ENCODE results near the gene PRKAG3.

PRKAG3 gene

GRCh38 chr2:218837495-218837894, 5.9 kb upstream of the PRKAG3 start:
- DNase-seq: no peak

DNA sequence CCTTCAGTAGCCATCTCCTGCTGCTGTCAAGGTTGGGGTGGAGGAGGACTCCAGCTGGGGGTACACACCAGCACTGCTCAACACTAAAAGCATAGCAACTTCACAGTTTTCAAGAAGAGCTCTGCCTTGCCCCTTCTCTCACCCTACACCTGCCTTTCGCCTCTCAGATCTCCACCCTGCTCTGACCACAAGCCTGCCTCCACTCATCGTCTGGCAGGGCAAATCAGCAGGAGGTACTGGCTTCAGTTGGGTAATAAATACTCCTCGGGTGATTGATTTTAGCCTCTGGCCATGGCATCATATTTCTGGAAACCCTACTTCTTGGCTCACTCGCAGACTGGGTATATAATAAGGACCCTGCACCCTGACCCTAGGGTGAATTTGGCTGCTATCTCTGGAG, 3.1 kb upstream of the PRKAG3 start:
- no peak for DNase-seq

GRCh38 chr2:218833023-218833609, 1.5 kb upstream of the PRKAG3 start:
- no peak for DNase-seq

- DNase-seq: no peak
Measured at GRCh38 chr2:218832520-218832919, 917 bp upstream of the PRKAG3 start.

DNA sequence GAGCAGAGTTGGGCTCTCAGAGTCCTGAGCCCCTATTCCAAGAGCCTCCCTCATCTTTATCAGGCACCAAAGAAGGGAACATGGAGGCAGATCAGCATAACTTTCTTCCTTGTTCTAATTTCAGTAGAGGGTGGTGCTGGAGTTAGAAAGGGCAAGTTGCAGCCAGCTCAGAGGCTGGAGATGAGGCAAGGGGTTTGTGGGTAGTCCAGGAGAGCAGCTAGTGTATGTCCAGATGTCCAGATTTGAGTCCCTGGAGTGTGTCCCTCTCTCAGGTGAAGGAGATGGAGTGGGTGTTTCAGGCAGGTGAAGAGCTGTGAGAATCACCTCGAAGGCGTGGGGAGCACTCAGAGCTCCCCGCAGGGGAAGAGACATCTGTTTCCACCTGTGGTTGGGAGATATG, 478 bp upstream of the PRKAG3 start:
- no peak for DNase-seq

DNA sequence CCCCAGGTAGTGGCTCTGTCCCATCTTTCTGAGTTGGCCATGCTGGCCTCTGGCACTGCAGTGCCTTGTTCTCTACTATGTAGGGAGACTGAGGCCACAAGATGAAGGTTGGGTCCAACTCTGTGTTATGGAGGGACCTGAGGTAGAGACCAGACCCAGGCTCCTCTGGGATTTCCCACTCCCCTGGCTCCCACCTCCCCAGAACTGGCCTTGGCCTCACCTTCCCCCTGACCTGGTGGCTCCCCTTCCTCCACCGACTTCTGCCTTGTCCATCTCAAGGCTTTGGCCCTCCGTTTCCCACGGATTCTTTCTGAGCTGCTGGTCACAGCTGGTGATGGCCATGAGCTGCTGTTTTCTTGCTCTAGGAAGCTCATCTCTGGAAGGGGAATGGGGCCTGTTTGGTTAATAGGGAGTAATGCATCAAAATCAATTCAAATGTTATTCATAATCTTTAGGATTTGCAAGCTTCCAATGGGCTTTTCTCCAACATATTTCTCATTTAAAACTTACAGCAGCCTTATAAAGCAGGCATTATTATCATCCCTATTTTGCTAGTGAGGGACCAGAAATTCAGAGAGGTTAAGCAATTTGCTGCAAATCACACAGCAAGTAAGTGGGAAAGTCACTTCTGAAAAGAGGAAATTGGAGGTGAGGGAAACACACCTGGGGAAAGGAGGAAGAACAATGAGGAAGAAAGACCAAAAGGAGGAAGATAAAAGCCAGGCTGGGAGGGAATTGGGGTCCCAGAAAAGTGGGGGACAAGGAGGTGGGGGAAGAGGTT, 887 bp downstream of the PRKAG3 start:
- no peak for DNase-seq

GRCh38 chr2:218829868-218830451, 1.6 kb downstream of the PRKAG3 start:
- no peak for DNase-seq

DNA sequence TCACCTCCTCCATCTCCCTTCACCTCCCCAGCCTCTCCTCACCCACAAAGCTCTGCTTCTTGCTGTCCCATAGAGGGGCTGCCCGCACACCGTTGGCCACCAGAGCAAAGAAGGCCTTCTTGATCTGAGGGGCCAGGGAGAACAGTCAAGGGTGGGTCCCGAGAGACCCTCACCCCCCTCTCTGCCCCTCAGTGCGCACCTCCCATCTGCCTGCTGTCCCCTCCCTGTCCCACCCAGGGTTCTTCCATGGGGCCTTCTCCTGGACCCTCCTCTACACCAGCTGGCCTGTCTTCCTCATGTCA, 3.2 kb downstream of the PRKAG3 start:
- no peak for DNase-seq

GRCh38 chr2:218827701-218828476, 3.7 kb downstream of the PRKAG3 start:
- no peak for DNase-seq

DNA sequence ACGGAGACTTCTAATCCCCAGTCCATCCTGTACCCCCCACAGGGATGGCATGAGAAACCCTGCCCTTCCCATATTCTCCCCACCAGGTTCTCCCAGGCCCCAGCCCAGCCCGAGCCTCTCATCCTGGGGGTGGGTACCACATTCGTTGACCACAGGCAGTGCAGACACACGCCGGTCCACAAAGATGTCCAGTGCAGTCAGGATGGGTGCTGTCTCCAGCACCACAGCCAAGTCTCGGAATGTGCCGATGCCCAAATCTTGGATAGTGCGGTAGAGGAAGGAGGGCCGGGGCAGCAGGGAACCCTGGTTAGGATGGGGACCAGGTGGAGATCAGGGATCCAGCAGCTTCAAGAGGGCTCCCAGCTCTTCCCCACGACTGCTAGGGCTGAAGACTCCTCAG, 4.8 kb downstream of the PRKAG3 start:
- no peak for DNase-seq

- no peak for DNase-seq
Measured at GRCh38 chr2:218824004-218824403, 7.6 kb downstream of the PRKAG3 start.

- DNase-seq: no peak
Measured at GRCh38 chr2:218823196-218823855, 8.3 kb downstream of the PRKAG3 start.

GRCh38 chr2:218822622-218823021, 9.0 kb downstream of the PRKAG3 start:
- no peak for DNase-seq

DNA sequence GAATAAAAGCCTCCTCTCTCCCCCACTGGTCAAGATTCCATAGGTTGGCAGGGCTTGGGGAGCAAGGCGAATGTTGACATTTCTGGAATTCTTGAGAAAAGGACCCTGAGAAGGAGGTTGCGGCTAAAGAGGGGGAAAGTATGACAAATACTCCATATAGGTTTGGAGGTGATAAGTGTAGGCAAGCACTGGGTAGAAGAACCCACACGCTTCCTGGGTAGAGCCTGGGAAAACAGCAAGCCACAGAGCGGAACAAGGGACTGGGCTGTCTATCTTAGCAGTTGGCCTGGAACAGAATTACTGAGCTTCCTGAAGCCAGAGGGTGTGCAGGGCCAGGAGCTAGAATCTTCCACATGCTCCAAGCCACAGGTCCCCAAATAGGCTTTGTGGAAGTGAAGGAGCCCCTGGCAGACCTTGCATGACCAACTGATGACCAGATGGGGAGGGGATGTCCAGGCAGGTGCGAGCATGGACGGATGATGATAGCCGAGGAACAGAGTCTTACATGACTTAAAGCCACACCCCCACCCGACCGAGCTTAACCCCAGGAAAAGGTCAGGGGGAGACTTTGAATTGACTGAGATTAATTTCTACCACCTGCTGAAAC, 9.9 kb downstream of the PRKAG3 start:
- no peak for DNase-seq

DNA sequence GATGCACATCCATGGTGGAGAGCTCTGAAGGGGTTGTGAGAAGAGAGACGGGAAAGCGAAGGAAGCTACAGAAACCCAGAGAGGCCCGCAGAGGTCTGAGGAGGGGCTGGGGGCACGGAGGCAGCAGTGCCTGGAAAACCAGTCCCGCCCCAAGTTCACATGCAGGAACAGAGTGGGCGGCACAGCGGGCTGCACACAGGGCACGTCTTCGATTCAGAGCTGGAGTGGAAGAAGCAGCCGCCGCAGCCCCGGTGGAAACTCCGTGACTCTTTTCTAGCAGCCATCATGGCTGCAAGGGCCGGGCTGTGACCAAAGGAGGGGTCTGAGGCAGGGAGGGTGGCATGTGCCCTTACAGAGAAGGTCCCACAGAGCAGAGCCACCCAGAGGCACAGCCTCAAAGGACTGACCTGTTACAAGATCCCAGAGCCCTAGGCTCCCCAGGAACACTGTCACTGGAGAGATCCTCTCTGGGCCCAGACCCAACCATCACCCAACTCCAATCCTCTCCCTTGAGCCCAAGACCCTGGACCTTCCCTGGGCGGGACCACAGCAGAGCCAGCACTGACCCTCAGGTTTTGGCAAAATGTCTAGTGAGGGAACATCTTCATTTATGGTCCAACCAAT, 10.7 kb downstream of the PRKAG3 start:
- no peak for DNase-seq

GRCh38 chr2:218819093-218819492, 12.5 kb downstream of the PRKAG3 start:
- DNase-seq: no peak

GRCh38 chr2:218816561-218817011, 15.0 kb downstream of the PRKAG3 start:
- DNase-seq: no peak

- DNase-seq: no peak
Measured at GRCh38 chr2:218815649-218816048, 16.0 kb downstream of the PRKAG3 start.

DNA sequence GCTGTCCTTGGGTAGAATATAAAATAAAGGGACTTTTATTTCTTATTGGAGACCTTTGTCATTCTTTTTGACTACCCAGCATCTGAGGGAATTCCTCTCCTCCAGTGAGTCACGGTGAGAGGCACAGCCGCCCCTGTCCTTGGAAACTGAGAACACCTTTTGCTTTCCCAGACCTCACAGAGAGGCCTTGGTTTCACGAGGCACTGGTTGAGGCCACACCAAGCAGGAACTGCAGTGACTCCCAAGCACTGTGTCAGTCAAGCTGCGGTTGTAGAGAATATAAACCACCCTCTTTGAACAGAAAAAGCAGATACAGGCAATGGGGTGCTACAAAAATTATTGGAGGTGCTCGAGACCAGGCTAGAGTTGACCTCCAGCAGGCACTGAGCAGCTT, 16.4 kb downstream of the PRKAG3 start:
- no peak for DNase-seq

DNA sequence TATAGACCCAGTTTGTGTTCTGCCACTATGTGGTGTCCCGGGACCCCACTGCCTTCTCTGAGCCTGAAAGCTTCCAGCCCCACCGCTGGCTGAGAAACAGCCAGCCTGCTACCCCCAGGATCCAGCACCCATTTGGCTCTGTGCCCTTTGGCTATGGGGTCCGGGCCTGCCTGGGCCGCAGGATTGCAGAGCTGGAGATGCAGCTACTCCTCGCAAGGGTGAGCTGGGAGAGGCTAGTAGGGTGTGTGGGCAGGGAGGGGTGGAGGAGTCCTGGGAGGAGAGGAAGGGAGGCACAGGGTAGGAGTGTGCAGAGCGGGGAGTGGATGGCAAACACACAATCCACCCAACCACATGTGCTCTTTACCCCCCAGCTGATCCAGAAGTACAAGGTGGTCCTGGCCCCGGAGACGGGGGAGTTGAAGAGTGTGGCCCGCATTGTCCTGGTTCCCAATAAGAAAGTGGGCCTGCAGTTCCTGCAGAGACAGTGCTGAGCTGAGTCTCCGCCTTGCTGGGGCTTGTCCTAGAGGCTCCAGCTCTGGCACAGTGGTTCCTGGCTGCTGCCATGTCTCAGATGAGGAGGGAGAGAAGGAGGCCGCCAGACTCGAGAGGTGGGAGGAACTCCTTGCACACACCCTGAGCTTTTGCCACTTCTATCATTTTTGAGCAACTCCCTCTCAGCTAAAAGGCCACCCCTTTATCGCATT, 16.9 kb downstream of the PRKAG3 start:
- DNase-seq: no peak

- no peak for DNase-seq
Measured at GRCh38 chr2:218813771-218814460, 17.7 kb downstream of the PRKAG3 start.

Measured in activated gamma-delta T cell (primary cell).